Left lung (tissue), 10 donors: Measurements from ENCODE around the gene ABHD10. TPM values are rescaled to one million over a fixed set of nuclear protein-coding genes. Genes with fewer than 3 reads are reported as not detected.

Experiments used
- ATAC-seq: fragments of 200-7000 bp; cut with Tn5 transposase; one replicate; pipeline ENCODE4 v1.9.1; 2020; ENCODE audit warnings: moderate library complexity
- DNase-seq, 4 donors: peaks; one replicate each; pipeline ENCODE4 v3.0.0-alpha.2; 2013 to 2020
- H3K27ac ChIP-seq, 2 donors: fragments of 200-600 bp; sonication (generic) in 1 of 2; one replicate each; pipeline versions ENCODE4 v1.5.0 to v1.8.0; 2020 to 2021
- H3K27me3 ChIP-seq, 2 donors: fragments of 200-600 bp; sonication (generic) in 1 of 2; one replicate each; pipeline versions ENCODE4 v1.5.0 to v1.8.0; 2020 to 2021
- H3K36me3 ChIP-seq, 2 donors: fragments of 200-600 bp; sonication (generic) in 1 of 2; one replicate each; pipeline versions ENCODE4 v1.5.0 to v1.8.0; 2020 to 2021
- H3K4me1 ChIP-seq, 2 donors: fragments of 200-600 bp; one replicate each; pipeline ENCODE4 v1.8.0; 2021
- H3K4me3 ChIP-seq, 2 donors: fragments of 200-600 bp; sonication (generic) in 1 of 2; one replicate each; pipeline versions ENCODE4 v1.5.0 to v1.8.0; 2020 to 2021; ENCODE audit warnings: mild to moderate bottlenecking in 1 of 2
- H3K9me3 ChIP-seq, 2 donors: fragments of 200-600 bp; sonication (generic) in 1 of 2; one replicate each; pipeline versions ENCODE4 v1.5.0 to v1.8.0; 2020 to 2021
- CTCF ChIP-seq, 2 donors: fragments of 200-600 bp; sonication (generic) in 1 of 2; IDR thresholded peaks; one replicate each; pipeline versions ENCODE4 v1.5.0 to v1.8.0; 2021; ENCODE audit warnings: antibody characterized with exemption in 2 of 2
- intact Hi-C, 2 donors: fragments of 100-400 bp; cut with DNase I; formaldehyde crosslinking; loops; one replicate each; pipeline versions ENCODE4 v1.11.2 to v1.14.2; 2022
- polyA plus RNA-seq, 6 donors: library from polyadenylated mRNA; unstranded; fragments of 120-200 nt; gene quantifications; one replicate each; pipeline ENCODE4 v1.2.1, GENCODE V29; 2013; ENCODE audit not compliant: insufficient read length in 6 of 6
- total RNA-seq, 2 donors: library from RNA; stranded (reverse); fragmentation: NEBNext Ultra II Directional; extraction: Animal tissue kit (Norgen Biotek cat#: 25700); gene quantifications; one replicate each; pipeline ENCODE4 v1.2.1, GENCODE V29; 2021
- donor health status: DM: no; HTN: yes; CAD: no.
- donor health status: DM: no; HTN: no; CAD: no.

The ABHD10 gene
- total and polyA plus RNA-seq, 8 donors: 22.7 to 63.6 (median 52.1) TPM

- Histone ChIP-seq H3K27me3 (no peaks in the 10 kb centered on the region), H3K27ac (no peak overlapping the region), H3K4me3 (no peak overlapping the region), H3K4me1 (no peaks in the 10 kb centered on the region), H3K9me3 (no peaks in the 10 kb centered on the region), H3K36me3 (no peaks in the 10 kb centered on the region)
- intact Hi-C loops: no loop called here
- no peak for ATAC-seq
- no peak for DNase-seq
- no peak for TF ChIP-seq CTCF (IDR thresholded peaks at IDR 0.05)
Observed at GRCh38 chr3:112019716-112020115, 40.9 kb downstream of the ABHD10 start.

GRCh38 chr3:112020674-112021085, 41.9 kb downstream of the ABHD10 start:
- TF ChIP-seq CTCF (IDR thresholded peaks at IDR 0.05): no peak
- DNase-seq: no peak
- no peaks in the 10 kb centered on the region for H3K4me1 ChIP-seq
- intact Hi-C loops: no loop called here
- H3K27me3 ChIP-seq: no peaks in the 10 kb centered on the region
- no peak overlapping the region for H3K4me3 ChIP-seq
- H3K27ac ChIP-seq: no peak overlapping the region
- no peaks in the 10 kb centered on the region for H3K36me3 ChIP-seq
- no peaks in the 10 kb centered on the region for H3K9me3 ChIP-seq
- ATAC-seq: no peak

GRCh38 chr3:112027142-112027541, 48.3 kb downstream of the ABHD10 start:
- no peak for ATAC-seq
- H3K27me3 ChIP-seq: no peaks in the 10 kb centered on the region
- intact Hi-C loops: no loop called here
- no peak overlapping the region for H3K27ac ChIP-seq
- TF ChIP-seq CTCF (IDR thresholded peaks at IDR 0.05): no peak
- no peaks in the 10 kb centered on the region for H3K36me3 ChIP-seq
- no peak overlapping the region for H3K4me3 ChIP-seq
- H3K9me3 ChIP-seq: no peaks in the 10 kb centered on the region
- H3K4me1 ChIP-seq: no peaks in the 10 kb centered on the region
- DNase-seq: no peak

GRCh38 chr3:112027826-112028225, 49.0 kb downstream of the ABHD10 start:
- Histone ChIP-seq H3K27me3 (no peaks in the 10 kb centered on the region), H3K27ac (no peak overlapping the region), H3K9me3 (no peaks in the 10 kb centered on the region), H3K4me1 (no peaks in the 10 kb centered on the region), H3K36me3 (no peaks in the 10 kb centered on the region), H3K4me3 (no peak overlapping the region)
- TF ChIP-seq CTCF (IDR thresholded peaks at IDR 0.05): no peak
- intact Hi-C loops: no loop called here
- no peak for DNase-seq
- ATAC-seq: no peak

GRCh38 chr3:112030901-112031300, 52.1 kb downstream of the ABHD10 start:
- Histone ChIP-seq H3K27me3 (no peaks in the 10 kb centered on the region), H3K36me3 (no peaks in the 10 kb centered on the region), H3K27ac (no peak overlapping the region), H3K4me1 (no peaks in the 10 kb centered on the region), H3K4me3 (no peak overlapping the region), H3K9me3 (no peaks in the 10 kb centered on the region)
- ATAC-seq: no peak
- DNase-seq: no peak
- intact Hi-C loops: no loop called here
- TF ChIP-seq CTCF (IDR thresholded peaks at IDR 0.05): no peak
